ENCODE data around the gene ENTREP3.

DNA sequence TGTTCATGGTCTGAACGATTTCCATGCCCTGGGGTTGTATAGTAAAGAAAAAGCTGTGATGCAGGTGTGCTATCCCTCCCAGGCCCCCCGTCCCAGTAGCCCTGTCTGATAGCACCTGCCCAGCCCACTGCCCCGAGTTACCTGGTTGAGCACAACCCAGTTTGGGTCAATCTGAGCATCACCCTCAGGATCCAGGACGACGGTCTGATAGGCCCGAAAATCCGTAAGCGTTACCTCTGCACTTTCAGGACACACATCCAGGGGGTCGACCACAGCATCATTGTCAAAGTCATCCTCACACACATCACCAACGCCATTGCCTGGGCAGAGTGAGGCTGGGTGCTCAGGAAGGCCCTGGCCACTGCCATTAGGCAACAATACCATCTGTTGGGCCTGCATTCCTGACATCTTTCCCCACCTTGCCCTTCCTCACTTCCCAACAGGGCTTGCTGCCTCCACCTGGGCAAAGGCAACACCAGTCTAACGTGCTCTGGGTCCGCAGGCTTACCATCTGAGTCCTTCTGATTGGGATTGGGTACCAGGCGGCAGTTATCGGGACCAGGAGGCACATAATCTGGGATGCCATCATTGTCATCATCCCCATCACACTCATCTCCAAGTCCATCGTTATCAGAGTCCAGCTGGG, 57.3 kb downstream of the ENTREP3 start:
- TF ChIP-seq, protein P1, sequence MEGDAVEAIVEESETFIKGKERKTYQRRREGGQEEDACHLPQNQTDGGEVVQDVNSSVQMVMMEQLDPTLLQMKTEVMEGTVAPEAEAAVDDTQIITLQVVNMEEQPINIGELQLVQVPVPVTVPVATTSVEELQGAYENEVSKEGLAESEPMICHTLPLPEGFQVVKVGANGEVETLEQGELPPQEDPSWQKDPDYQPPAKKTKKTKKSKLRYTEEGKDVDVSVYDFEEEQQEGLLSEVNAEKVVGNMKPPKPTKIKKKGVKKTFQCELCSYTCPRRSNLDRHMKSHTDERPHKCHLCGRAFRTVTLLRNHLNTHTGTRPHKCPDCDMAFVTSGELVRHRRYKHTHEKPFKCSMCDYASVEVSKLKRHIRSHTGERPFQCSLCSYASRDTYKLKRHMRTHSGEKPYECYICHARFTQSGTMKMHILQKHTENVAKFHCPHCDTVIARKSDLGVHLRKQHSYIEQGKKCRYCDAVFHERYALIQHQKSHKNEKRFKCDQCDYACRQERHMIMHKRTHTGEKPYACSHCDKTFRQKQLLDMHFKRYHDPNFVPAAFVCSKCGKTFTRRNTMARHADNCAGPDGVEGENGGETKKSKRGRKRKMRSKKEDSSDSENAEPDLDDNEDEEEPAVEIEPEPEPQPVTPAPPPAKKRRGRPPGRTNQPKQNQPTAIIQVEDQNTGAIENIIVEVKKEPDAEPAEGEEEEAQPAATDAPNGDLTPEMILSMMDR (IDR thresholded peaks at IDR 0.05; ENCODE audit: insufficient read depth, low read length): no peak
- TF ChIP-seq SPI1 (IDR thresholded peaks at IDR 0.05; ENCODE audit: borderline replicate concordance, low read depth) (no peak), POLR2AphosphoS5 (IDR thresholded peaks at IDR 0.05; ENCODE audit: low read depth) (no peak)
- TF ChIP-seq, protein P2, sequence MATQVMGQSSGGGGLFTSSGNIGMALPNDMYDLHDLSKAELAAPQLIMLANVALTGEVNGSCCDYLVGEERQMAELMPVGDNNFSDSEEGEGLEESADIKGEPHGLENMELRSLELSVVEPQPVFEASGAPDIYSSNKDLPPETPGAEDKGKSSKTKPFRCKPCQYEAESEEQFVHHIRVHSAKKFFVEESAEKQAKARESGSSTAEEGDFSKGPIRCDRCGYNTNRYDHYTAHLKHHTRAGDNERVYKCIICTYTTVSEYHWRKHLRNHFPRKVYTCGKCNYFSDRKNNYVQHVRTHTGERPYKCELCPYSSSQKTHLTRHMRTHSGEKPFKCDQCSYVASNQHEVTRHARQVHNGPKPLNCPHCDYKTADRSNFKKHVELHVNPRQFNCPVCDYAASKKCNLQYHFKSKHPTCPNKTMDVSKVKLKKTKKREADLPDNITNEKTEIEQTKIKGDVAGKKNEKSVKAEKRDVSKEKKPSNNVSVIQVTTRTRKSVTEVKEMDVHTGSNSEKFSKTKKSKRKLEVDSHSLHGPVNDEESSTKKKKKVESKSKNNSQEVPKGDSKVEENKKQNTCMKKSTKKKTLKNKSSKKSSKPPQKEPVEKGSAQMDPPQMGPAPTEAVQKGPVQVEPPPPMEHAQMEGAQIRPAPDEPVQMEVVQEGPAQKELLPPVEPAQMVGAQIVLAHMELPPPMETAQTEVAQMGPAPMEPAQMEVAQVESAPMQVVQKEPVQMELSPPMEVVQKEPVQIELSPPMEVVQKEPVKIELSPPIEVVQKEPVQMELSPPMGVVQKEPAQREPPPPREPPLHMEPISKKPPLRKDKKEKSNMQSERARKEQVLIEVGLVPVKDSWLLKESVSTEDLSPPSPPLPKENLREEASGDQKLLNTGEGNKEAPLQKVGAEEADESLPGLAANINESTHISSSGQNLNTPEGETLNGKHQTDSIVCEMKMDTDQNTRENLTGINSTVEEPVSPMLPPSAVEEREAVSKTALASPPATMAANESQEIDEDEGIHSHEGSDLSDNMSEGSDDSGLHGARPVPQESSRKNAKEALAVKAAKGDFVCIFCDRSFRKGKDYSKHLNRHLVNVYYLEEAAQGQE (IDR thresholded peaks at IDR 0.05; ENCODE audit: insufficient replicate concordance, low read depth): no peak
